Activated effector memory CD4-positive, alpha-beta T cell treated with anti-CD3 and anti-CD28 coated beads, Interleukin-2, amount 50 U/mL, for 16 hours (primary cell): ENCODE data around the gene VIM.

Experiments used
- DNase-seq: peaks from one replicate; pipeline ENCODE4 v3.0.0-alpha.2; 2020

VIM gene

GRCh38 chr10:17228091-17229015 lies at the start of gene VIM:
Gene VIM, plus strand, starts transcription at chr10:17228241. Its CDS starts 1,182 bp downstream, at chr10:17229423.
- DNase-seq, result peak; percentile 95

- no peak for DNase-seq
Measured at GRCh38 chr10:17179002-17179401, 49.0 kb upstream of the VIM start.

DNA sequence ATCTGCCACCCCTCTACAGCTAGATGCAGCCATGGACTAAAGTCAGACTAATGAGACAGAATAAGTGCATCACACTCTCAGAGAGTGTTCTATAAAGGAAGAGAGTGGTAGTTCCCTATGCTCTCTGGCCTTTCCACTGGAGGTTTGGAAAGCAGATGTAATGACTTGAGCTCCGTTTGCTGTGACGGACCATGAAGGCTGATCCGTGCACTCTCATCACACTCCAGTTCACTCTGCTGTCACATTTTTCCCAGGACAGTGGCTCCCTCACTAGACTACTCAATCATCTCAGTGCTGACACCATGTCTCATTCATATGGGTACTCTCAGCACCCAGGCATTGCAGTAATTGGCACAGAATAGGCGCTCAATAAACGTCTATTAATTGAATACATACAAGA lies 46.9 kb upstream of the VIM start:
- no peak for DNase-seq

GRCh38 chr10:17181751-17182150 lies 46.3 kb upstream of the VIM start:
- DNase-seq, result no peak

DNA sequence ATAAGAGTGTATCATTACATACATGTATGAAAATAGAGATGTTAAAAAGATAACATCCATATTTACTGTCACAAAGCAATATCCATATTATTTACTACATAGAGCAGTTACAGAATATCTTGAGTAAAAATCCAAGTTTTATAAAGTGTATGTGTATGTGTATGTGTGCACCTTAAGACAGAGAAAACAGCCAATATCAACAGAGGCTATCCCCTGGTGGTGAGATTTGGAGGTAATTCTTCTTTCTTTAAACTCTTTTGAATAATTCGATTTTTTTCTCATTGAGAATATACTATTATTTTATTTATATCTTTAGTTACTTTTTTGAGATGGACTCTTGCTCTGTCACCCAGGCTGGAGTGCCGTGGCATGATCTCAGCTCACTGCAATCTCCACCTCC lies 44.9 kb upstream of the VIM start:
- no peak for DNase-seq

- DNase-seq, result no peak
Measured at GRCh38 chr10:17185873-17186272, 42.2 kb upstream of the VIM start.

DNA sequence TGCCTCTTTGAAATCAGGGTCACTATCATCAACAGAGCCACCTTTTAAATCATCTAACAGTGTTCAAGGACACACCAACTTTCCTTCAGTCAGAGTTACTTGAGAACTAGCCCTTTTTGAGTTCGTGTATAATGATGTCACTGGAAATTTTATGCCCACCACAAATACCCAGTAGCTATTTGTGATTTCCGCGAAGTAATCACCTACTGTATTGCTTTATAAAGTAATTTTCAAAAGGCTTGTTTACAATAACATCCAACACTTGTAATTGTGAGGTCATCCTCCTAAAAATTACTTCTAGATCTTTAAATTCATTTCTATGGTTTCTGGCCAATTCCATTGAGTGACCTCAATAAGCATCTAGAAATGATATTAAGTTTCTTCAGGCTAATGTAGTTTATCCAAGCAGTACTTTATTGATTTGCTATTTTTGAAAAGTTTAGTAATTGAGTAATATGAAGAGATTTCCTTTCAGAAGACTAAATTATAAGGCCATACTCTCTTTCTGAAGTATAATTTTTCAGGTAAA lies 39.3 kb upstream of the VIM start:
- DNase-seq, result no peak

- no peak for DNase-seq
Measured at GRCh38 chr10:17190602-17191001, 37.4 kb upstream of the VIM start.

GRCh38 chr10:17195083-17195482 lies 33.0 kb upstream of the VIM start:
- no peak for DNase-seq

GRCh38 chr10:17196045-17196444 lies 32.0 kb upstream of the VIM start:
- DNase-seq, result no peak

DNA sequence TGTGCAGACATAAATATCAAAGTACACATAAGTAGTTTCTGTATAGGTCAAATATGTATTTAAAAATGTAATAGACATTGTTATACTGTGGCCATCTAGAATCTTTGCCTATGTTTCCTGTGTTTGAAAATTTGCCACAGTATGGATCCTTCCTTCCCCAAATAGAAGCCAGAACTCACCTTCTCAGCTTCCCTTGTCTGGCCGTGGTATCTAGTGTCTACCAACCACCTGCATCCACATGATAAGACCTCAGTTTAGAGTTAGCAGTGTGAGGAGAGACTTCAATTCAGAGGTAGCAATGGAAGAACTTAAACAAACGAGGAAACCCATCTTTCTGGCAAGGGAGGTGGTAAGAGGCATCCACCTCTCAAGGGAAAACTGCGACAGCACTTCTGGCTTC lies 31.5 kb upstream of the VIM start:
- DNase-seq, result no peak

DNA sequence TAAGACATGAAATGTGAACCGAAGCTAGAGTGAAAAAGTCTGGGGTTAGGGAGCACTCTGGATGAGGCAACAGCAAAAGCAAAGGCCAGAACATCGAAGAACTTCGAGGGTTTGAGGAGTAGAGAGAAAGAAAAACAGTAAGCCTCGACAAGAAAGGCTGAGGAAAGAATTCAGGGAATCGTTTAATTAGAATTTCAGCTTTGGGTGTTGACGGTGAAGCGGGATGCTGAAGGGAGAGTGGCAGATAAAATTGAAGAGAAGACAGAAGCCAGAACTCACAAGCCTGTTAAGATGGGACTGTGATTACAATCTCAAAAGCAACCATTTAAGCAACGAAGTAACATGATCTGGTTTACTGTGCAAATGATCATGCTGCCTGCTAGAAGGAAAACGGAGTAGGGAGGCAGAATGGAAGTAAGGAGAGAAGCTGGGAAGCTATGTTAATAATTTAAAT lies 28.7 kb upstream of the VIM start:
- no peak for DNase-seq

- DNase-seq, result no peak
Measured at GRCh38 chr10:17200001-17200911, 27.8 kb upstream of the VIM start.

DNA sequence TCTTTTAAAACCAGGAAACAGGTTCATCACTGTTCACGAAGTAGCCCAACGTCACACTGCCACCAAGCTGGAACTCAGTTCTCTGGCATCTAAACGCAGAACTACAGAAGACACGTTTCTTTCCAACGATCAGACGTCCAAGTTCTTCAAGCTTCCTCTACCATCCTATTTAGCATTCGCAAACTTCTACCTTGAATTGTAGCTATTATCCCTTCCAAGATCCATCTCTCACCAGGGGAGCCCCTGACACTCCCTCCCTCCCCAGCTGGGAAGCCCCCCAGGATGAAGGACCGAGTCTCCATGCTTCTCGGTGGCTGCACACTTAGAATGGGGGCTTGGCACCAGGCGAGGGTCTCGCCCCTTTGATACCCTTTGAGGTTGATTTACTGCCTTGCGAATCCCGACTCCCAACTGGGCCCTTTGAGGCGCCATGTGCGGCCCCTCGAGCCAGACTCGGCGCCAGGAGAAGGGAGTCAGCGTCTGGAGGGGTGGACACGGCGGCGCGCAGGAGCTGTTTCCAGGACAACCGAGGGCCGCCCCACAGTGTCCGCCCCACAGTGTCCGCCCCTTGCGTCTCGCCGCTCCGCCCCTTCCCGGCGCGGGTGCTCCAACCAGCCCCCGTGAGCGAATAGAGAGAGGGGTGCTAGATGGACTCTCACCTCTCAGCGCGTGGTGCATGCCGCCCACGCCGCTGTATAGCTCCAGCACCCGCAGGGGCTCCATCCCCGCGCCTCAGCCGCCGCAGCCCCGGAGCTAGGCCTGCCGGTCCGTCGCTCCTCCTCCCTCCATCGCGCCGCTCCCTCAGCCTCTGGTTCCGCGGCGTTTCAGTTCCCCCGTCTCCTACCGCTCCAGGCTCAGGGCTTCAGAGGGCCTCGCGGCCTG lies 26.9 kb upstream of the VIM start, which contains the start of gene TRDMT1:
TRDMT1 (minus strand) TSS at position 761 of the 882 bp plus-strand sequence; CDS start at position 723, 38 bp downstream.
- peak; percentile 93 for DNase-seq

GRCh38 chr10:17201794-17202116 lies 26.3 kb upstream of the VIM start:
- no peak for DNase-seq

GRCh38 chr10:17202506-17202905 lies 25.5 kb upstream of the VIM start:
- DNase-seq, result no peak

- DNase-seq, result no peak
Measured at GRCh38 chr10:17202999-17203398, 25.0 kb upstream of the VIM start.

DNA sequence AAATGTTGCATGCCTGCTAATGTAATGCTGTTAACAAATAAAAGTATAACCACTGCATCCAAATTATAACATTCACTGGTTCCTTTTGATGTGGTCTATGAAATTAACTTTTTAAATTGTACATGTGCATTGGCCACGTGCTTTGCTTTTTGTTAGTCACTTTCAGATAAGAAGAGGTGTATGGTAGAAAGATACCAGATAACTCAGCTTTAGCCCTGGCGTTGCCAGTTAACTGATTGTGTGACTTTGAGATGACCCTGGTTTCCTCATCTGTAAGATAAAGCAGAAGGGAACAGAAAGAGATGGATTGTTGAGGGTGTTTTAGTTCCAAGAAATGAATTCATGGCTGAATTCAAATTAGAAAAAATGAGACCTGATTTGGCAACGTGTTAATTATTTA lies 24.6 kb upstream of the VIM start:
- DNase-seq, result no peak

- DNase-seq, result peak; percentile 70
Measured at GRCh38 chr10:17206210-17206709, 21.8 kb upstream of the VIM start.

- DNase-seq, result no peak
Measured at GRCh38 chr10:17208476-17208875, 19.6 kb upstream of the VIM start.

DNA sequence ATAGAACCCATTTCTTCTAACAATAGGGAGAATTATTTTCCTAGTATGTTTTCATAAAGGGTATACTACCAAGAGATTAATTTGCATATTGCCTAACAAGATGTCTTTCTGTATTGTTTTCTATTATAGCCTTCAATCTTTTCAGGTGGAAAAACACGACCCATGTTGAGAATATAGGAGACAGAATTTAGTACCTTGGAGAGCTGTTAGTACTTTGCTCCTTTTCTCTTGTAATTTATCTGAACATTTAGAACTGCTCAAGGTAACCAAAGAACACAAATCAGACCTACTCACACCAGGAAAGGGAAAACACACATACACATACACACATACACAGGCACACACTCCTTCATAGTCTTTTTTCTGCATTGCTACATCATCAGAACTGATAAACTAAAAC lies 18.7 kb upstream of the VIM start:
- DNase-seq, result no peak

GRCh38 chr10:17209881-17210280 lies 18.2 kb upstream of the VIM start:
- DNase-seq, result no peak
